H9 (cell line): ENCODE data around the gene ABCA3. TPM values are rescaled to one million over a fixed set of nuclear protein-coding genes. Genes with fewer than 3 reads are reported as not detected.

ENCODE experiments used
- DNase-seq: peaks from one replicate; pipeline ENCODE4 v3.0.0-alpha.2; 2017
- H2AFZ ChIP-seq: one replicate; pipeline ENCODE4 v1.6.1; 2013; ENCODE audit warnings: mild to moderate bottlenecking, low read length, control low read depth, moderate library complexity
- H2AK5ac ChIP-seq: 2 replicates; pipeline ENCODE4 v1.6.1; 2013; ENCODE audit warnings: low read length, control low read depth, mixed read lengths; ENCODE audit not compliant: insufficient read length
- H2BK120ac ChIP-seq: one replicate; pipeline ENCODE4 v1.6.1; 2013; ENCODE audit warnings: low read depth, mild to moderate bottlenecking, low read length, control low read depth, inconsistent platforms; ENCODE audit not compliant: poor library complexity, severe bottlenecking
- H2BK12ac ChIP-seq: 2 replicates; pipeline ENCODE4 v1.6.1; 2013; ENCODE audit warnings: low read length, control low read depth, mixed read lengths, low read depth; ENCODE audit not compliant: insufficient read length
- H2BK15ac ChIP-seq: 2 replicates; pipeline ENCODE4 v1.6.1; 2013; ENCODE audit warnings: low read depth, low read length, control low read depth
- H2BK20ac ChIP-seq: one replicate; pipeline ENCODE4 v1.6.1; 2013; ENCODE audit warnings: low read depth, mild to moderate bottlenecking, low read length, control low read depth, inconsistent platforms; ENCODE audit not compliant: poor library complexity, severe bottlenecking
- H2BK5ac ChIP-seq: 2 replicates; pipeline ENCODE4 v1.6.1; 2013; ENCODE audit warnings: low read length, control low read depth, mixed read lengths; ENCODE audit not compliant: insufficient read length
- H3K14ac ChIP-seq: 2 replicates; pipeline ENCODE4 v1.6.1; 2013; ENCODE audit warnings: low read length, control low read depth; ENCODE audit not compliant: insufficient read depth
- H3K18ac ChIP-seq: 2 replicates; pipeline ENCODE4 v1.6.1; 2013; ENCODE audit warnings: low read depth, mild to moderate bottlenecking, mixed read lengths, low read length, control low read depth; ENCODE audit not compliant: insufficient read length
- H3K23ac ChIP-seq: 2 replicates; pipeline ENCODE4 v1.6.1; 2013; ENCODE audit warnings: low read length, control low read depth, mixed read lengths, low read depth; ENCODE audit not compliant: insufficient read length
- H3K23me2 ChIP-seq: 2 replicates; pipeline ENCODE4 v1.6.1; 2013; ENCODE audit warnings: low read depth, mild to moderate bottlenecking, mixed read lengths, low read length, control low read depth; ENCODE audit not compliant: insufficient read length, poor library complexity, severe bottlenecking
- H3K27ac ChIP-seq: 2 replicates; pipeline ENCODE4 v1.5.1; 2013; ENCODE audit warnings: low read length, control low read depth, mixed read lengths, low read depth; ENCODE audit not compliant: insufficient read length
- H3K27me3 ChIP-seq: 2 replicates; pipeline ENCODE4 v1.6.1; 2013; ENCODE audit warnings: low read length, control low read depth, inconsistent platforms; ENCODE audit not compliant: insufficient read depth
- H3K4ac ChIP-seq: 2 replicates; pipeline ENCODE4 v1.6.1; 2013; ENCODE audit warnings: low read depth, mild to moderate bottlenecking, control low read depth, inconsistent platforms, low read length, moderate library complexity
- H3K4me1 ChIP-seq: 2 replicates; pipeline ENCODE4 v1.6.1; 2013; ENCODE audit warnings: low read length, control low read depth, inconsistent platforms; ENCODE audit not compliant: insufficient read depth
- H3K4me2 ChIP-seq: 2 replicates; pipeline ENCODE4 v1.6.1; 2013; ENCODE audit warnings: low read length, control low read depth, mixed read lengths; ENCODE audit not compliant: insufficient read length, insufficient read depth
- H3K56ac ChIP-seq: 2 replicates; pipeline ENCODE4 v1.6.1; 2013; ENCODE audit warnings: low read depth, mild to moderate bottlenecking, mixed read lengths, low read length, control low read depth; ENCODE audit not compliant: insufficient read length
- H3K79me1 ChIP-seq: 2 replicates; pipeline ENCODE4 v1.6.1; 2013; ENCODE audit warnings: low read depth, mild to moderate bottlenecking, moderate library complexity, low read length, control low read depth, inconsistent platforms; ENCODE audit not compliant: insufficient read depth, poor library complexity, severe bottlenecking
- H3K79me2 ChIP-seq: 2 replicates; pipeline ENCODE4 v1.6.1; 2013; ENCODE audit warnings: low read length, control low read depth, inconsistent platforms; ENCODE audit not compliant: insufficient read depth
- H3K9ac ChIP-seq: 2 replicates; pipeline ENCODE4 v1.6.1; 2013; ENCODE audit warnings: low read length, control low read depth, mixed read lengths; ENCODE audit not compliant: insufficient read length; ENCODE audit errors: extremely low read depth
- H3K9me3 ChIP-seq: one replicate; pipeline ENCODE4 v1.6.1; 2013; ENCODE audit warnings: low read depth, low read length, inconsistent platforms; ENCODE audit not compliant: control insufficient read depth
- H3T11ph ChIP-seq: one replicate; pipeline ENCODE4 v1.6.1; 2013; ENCODE audit warnings: mild to moderate bottlenecking, low read length, control low read depth, inconsistent platforms
- H4K20me1 ChIP-seq: one replicate; pipeline ENCODE4 v1.6.1; 2013; ENCODE audit not compliant: control insufficient read depth, insufficient read length, insufficient read depth
- H4K5ac ChIP-seq: 2 replicates; pipeline ENCODE4 v1.6.1; 2013; ENCODE audit warnings: low read depth, mild to moderate bottlenecking, mixed read lengths, low read length, control low read depth; ENCODE audit not compliant: insufficient read length
- H4K8ac ChIP-seq: replicated peaks from 2 replicates; pipeline ENCODE4 v1.6.1; 2013; ENCODE audit warnings: low read length, control low read depth, mixed read lengths, low read depth; ENCODE audit not compliant: insufficient read length
- H4K91ac ChIP-seq: 2 replicates; pipeline ENCODE4 v1.6.1; 2013; ENCODE audit warnings: low read depth, mild to moderate bottlenecking, moderate library complexity, mixed read lengths, low read length, control low read depth; ENCODE audit not compliant: insufficient read length
- H3K27ac Mint-ChIP-seq, 3 experiments: 2 replicates in 2 of 3; 3 replicates in 1 of 3; pipeline ENCODE4 v1.8.0; 2020 to 2021; ENCODE audit warnings: mixed read lengths in 3 of 3, mild to moderate bottlenecking in 1 of 3, moderate library complexity in 1 of 3
- H3K27me3 Mint-ChIP-seq: 2 replicates; pipeline ENCODE4 v1.8.0; 2021; ENCODE audit warnings: low read depth, mild to moderate bottlenecking, moderate library complexity, mixed read lengths
- H3K36me3 Mint-ChIP-seq, 3 experiments: 2 replicates in 2 of 3; 3 replicates in 1 of 3; pipeline ENCODE4 v1.8.0; 2020 to 2021; ENCODE audit warnings: low read depth in 3 of 3, mixed read lengths in 3 of 3; ENCODE audit not compliant: insufficient read depth in 1 of 3
- H3K4me1 Mint-ChIP-seq, 2 experiments: 2 replicates each; pipeline ENCODE4 v1.8.0; 2020; ENCODE audit warnings: mixed read lengths in 2 of 2
- H3K4me3 Mint-ChIP-seq, 2 experiments: 2 replicates in 1 of 2; 3 replicates in 1 of 2; pipeline ENCODE4 v1.8.0; 2020 to 2021; ENCODE audit warnings: mild to moderate bottlenecking in 2 of 2, mixed read lengths in 2 of 2, moderate library complexity in 1 of 2
- H3K9me3 Mint-ChIP-seq, 2 experiments: 2 replicates in 1 of 2; 3 replicates in 1 of 2; pipeline ENCODE4 v1.8.0; 2020; ENCODE audit warnings: mild to moderate bottlenecking in 2 of 2, mixed read lengths in 2 of 2, moderate library complexity in 1 of 2
- WGBS: extraction: QIAGEN DNeasy Blood & Tissue Kit; methylation state at CpG from one replicate; pipeline ENCODE4 v1.1.7; 2013; ENCODE audit warnings: missing lambda C conversion rate, low lambda C conversion rate, mixed read lengths; ENCODE audit not compliant: insufficient read length; ENCODE audit errors: extremely low coverage; 5-methylcytosine and 5-hydroxymethylcytosine counted together
- total RNA-seq: library from RNA; stranded (reverse); gene quantifications from 2 replicates; pipeline ENCODE4 v1.2.1, GENCODE V29; 2021
- TF ChIP-seq, protein P1 (sequence below): fragments of 200-600 bp; sonication (generic); conservative IDR thresholded peaks from 3 replicates; pipeline ENCODE4 v1.8.0; 2021; ENCODE audit warnings: antibody characterized with exemption, mild to moderate bottlenecking

ABCA3 gene
- total RNA-seq, 1 experiment from 2014 or later, result 8.0 TPM

DNA sequence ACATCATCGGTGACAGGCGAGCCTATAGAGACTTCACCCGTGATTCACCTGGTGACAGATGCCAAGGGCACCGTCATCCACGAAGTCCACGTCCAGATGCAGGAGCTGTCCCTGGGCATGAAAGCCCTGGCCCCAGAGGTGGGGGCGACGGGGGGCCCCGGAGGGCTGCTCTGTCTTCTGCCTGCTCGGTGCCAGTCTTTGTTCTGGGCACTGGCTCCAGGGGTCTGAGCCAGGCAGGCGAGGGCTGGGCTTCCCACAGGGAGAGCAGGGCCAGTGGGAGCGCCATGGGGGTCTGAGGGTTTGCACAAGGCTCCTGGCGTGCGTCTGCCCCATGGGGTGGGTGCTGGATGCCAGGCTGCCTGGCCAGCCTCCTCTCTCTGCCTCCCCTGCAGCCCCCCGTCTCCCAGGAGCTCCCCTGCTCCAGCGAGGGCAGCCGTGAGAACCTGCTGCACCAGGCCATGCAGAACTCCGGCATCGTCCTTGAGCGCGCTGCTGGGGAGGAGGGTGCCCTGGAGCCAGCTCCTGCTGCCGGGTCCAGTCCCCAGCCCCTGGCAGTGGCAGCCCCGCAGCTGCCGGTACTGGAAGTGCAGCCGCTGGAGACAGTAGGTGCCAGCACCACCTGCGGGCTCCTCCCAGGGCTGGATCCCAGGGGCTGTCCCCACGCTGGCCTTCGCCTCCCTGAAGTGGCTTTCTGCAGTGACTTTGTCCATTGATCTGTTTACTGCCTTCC, 107.3 kb downstream of the ABCA3 start:
- Mint-ChIP-seq H3K9me3 (no peaks in the 10 kb centered on the region), H3K27me3 (peaks cover 15% of the 10 kb centered on the region), H3K27ac (no peak overlapping the region), H3K4me1 (no peaks in the 10 kb centered on the region), H3K4me3 (no peak overlapping the region), H3K36me3 (peaks cover 2 to 28% (median 18%) of the 10 kb centered on the region in 3 experiments; a peak in 6 of 7 replicates)
- H3K79me2 ChIP-seq, result no peaks in the 10 kb centered on the region
- no peak overlapping the region for H2BK12ac ChIP-seq
- no peak overlapping the region for H2BK5ac ChIP-seq
- H3K23me2 ChIP-seq, result peaks cover 13% of the 10 kb centered on the region
- H3K4me2 ChIP-seq, result no peak overlapping the region
- H2AFZ ChIP-seq, result no peak overlapping the region
- no peak overlapping the region for H2BK15ac ChIP-seq
- no peak overlapping the region for H3K23ac ChIP-seq
- no peaks in the 10 kb centered on the region for H3K4me1 ChIP-seq
- H3K9me3 ChIP-seq, result no peaks in the 10 kb centered on the region
- no peak overlapping the region for H2BK20ac ChIP-seq
- no peak overlapping the region for H4K91ac ChIP-seq
- H3K79me1 ChIP-seq, result no peaks in the 10 kb centered on the region
- no peak overlapping the region for H3K4ac ChIP-seq
- H3K9ac ChIP-seq, result no peak overlapping the region
- H3K27ac ChIP-seq, result no peak overlapping the region
- no peak overlapping the region for H4K8ac ChIP-seq
- H2BK120ac ChIP-seq, result no peak overlapping the region
- WGBS, result no CpG with 5 or more reads among the region's 28 CpGs
- no peak overlapping the region for H3T11ph ChIP-seq
- no peak for DNase-seq
- no peak overlapping the region for H3K56ac ChIP-seq
- no peak overlapping the region for H2AK5ac ChIP-seq
- TF ChIP-seq, protein P1, sequence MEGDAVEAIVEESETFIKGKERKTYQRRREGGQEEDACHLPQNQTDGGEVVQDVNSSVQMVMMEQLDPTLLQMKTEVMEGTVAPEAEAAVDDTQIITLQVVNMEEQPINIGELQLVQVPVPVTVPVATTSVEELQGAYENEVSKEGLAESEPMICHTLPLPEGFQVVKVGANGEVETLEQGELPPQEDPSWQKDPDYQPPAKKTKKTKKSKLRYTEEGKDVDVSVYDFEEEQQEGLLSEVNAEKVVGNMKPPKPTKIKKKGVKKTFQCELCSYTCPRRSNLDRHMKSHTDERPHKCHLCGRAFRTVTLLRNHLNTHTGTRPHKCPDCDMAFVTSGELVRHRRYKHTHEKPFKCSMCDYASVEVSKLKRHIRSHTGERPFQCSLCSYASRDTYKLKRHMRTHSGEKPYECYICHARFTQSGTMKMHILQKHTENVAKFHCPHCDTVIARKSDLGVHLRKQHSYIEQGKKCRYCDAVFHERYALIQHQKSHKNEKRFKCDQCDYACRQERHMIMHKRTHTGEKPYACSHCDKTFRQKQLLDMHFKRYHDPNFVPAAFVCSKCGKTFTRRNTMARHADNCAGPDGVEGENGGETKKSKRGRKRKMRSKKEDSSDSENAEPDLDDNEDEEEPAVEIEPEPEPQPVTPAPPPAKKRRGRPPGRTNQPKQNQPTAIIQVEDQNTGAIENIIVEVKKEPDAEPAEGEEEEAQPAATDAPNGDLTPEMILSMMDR, result no peak
- no peak overlapping the region for H3K14ac ChIP-seq
- peaks cover 2% of the 10 kb centered on the region; the same call in 1 of the 2 replicates for H3K27me3 ChIP-seq
- no peak overlapping the region for H4K5ac ChIP-seq
- no peak overlapping the region for H3K18ac ChIP-seq
- no peaks in the 10 kb centered on the region for H4K20me1 ChIP-seq
